HT1080 (cell line): ENCODE data around the gene TEPSIN. TPM values are rescaled to one million over a fixed set of nuclear protein-coding genes. Genes with fewer than 3 reads are reported as not detected.
"Not testable (repeated sequence)": the region's sequence is repeated elsewhere in the genome, so short reads cannot be mapped to it uniquely, and the experiment has no call there.

ENCODE experiments used
- DNase-seq: peaks from one replicate; pipeline ENCODE4 v3.0.0-alpha.2; 2015; ENCODE audit warnings: low read depth
- total RNA-seq: library from RNA; depleted of rRNA; stranded (reverse); fragments of >200 nt; shearing (Covaris generic); gene quantifications from 2 replicates; pipeline ENCODE4 v1.2.3, GENCODE V29; 2014

The TEPSIN gene
- total RNA-seq, 1 experiment from 2014 or later = 17.3 TPM

GRCh38 chr17:81237591-81238489 is 1.0 kb downstream of the TEPSIN start:
- no peak for DNase-seq

- no peak for DNase-seq
These were observed 2.1 kb downstream of the TEPSIN start for GRCh38 chr17:81236784-81237183.

- no peak for DNase-seq
These were observed 2.8 kb downstream of the TEPSIN start for GRCh38 chr17:81235822-81236740.

DNA sequence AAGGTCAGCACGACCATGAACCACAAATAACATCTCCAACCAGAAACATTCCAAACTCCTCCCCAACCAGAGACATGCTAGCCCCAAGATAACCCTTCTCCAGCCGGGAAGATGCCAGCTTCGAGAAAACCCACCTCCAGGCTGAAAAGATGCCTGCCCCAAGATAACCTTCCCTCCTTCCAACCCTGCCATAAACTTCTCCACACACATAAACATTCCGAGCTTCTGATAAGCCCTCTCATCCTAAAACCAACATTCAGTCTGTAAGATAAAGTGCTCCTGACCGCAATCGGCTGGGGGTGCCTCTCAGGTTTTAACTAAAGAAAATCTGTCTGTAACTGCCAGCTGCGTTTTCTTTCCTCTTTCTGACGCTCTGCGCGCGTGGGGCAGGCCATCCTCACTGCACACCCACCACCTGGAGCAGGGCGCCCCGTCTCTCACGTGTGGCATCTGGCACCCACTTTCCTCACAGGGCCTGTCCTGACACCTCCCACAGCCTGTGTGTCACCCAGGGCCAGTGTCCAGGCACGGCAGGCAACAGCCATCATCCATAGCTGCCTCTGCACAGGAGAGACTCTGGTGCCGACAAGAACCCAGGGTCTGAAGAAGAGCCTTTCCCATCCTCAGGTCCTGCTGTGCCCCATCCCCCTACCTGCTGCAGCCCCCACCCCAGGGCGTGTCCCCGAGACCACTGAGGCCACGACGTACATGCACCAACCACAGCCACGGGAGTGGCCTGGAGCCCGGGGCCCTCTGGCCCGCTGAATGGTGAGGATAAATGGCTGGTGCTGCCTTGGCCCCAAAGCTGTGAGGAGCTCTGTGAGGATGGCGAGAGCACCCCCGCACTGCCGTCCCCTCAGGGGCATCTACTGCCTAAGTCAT is 3.7 kb downstream of the TEPSIN start:
- DNase-seq = no peak

GRCh38 chr17:81234506-81234855 is 4.4 kb downstream of the TEPSIN start:
- no peak for DNase-seq

DNA sequence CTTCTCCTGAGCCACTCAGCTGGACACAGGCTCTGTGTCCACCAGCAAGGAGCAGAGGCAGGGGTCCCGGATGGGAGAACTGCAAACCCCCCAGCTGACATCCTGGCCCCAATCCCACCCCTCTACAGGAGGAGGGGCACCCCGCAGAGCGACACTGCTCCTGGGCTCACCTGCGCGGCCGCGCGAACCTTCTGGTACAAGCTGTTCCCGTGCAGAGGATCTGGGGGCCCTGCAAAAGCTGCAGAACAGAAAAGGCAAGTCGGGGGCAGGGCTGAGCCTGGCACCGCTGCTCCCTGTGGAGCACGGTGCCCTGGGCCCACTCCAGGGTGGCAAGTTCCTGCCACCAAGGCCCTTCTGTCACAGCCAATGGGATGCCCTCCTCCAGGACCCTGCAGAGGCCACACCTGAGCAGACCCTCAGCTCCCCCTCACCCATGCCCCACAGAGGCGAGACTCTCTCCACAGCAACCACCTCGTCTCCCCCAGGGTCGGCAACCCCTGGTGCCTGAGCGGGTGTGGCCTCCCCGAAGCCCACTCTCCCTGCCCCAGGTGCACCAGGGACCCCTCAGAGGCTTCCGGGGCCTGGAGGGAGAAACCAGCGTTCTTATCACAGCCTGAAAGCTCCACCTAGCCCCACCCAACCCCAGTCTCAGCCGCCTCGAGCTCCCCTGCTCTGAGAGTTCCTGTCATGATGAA is 4.9 kb downstream of the TEPSIN start:
- DNase-seq = no peak

GRCh38 chr17:81233316-81233715 is 5.5 kb downstream of the TEPSIN start:
- DNase-seq = no peak

GRCh38 chr17:81232616-81233241 is 6.1 kb downstream of the TEPSIN start:
- DNase-seq = no peak

DNA sequence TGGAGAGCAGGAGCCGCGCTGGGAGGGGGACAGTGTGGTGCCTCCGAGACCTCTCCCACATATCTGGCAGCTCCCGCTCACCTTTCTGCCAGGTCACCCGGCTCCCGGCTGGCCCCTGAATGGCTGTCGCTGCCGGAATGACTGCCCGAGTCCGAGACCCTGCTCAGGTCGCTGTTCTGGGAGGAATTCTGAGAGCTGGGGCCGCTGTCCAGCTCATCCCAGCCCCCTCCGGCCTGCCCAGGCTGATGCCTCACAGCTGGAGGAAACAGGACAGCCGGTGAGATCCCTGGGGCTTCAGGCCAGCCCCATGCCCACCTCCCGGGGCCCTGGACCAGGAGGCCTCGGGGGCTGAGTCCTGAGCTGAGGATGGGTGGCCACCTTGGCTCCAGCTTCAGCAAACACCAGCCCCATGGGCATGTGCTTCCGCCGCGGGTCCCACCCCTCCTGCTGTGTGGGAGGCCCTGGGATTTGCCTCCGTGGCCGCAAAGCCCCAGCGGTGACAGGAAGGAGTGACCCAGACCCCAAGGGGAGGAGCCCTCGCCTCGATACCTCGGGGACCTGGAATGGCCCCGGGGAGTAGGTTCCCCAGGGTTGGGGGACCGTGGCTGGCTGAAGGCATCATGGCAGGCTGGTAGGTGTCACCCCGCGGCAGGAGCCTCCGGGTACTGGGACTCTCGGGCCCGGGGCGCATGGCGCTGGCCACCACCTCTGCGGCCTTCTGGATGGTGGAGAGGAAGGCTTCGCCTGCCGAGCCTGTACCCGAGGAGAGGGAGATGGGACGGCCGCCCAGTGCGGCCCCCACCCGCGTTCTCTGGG is 6.9 kb downstream of the TEPSIN start:
- no peak for DNase-seq

DNA sequence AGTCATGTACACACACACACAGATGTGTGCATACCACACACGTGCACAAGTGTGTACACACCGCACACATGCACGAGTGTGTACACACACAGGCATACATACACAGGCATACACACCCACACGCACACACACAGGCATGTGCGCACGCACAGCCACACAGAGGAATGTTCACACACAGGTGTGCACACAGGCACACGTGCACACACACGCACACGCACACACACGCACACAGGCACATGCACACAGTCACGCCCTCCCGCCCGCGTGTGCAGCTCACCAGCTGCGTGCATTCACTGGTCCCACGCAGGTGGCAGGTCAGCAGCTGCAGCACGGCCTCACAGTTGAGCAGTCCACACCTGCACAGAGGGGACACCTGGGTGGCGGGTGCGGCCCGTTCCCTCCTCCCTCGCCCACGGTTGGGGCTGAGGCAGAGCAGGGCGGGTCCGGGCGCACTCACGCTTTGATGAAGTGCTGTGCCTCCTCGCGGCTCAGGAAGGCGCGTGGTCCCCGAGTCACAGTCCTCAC is 7.7 kb downstream of the TEPSIN start:
- no peak for DNase-seq

GRCh38 chr17:81230043-81230820 is 8.6 kb downstream of the TEPSIN start:
- no peak for DNase-seq

DNA sequence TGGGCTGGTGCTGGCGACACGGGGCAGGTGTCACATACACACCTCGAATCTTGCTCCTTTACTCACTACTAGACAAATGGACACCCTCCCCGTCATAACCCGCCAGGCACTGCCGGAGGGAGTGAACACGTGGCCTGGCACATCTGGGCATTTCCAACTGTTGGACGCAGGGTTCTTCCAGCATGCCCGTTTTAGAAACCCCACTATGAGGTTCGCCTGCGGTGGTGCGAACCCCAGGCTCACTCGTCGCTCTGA is 9.3 kb downstream of the TEPSIN start:
- DNase-seq = no peak

DNA sequence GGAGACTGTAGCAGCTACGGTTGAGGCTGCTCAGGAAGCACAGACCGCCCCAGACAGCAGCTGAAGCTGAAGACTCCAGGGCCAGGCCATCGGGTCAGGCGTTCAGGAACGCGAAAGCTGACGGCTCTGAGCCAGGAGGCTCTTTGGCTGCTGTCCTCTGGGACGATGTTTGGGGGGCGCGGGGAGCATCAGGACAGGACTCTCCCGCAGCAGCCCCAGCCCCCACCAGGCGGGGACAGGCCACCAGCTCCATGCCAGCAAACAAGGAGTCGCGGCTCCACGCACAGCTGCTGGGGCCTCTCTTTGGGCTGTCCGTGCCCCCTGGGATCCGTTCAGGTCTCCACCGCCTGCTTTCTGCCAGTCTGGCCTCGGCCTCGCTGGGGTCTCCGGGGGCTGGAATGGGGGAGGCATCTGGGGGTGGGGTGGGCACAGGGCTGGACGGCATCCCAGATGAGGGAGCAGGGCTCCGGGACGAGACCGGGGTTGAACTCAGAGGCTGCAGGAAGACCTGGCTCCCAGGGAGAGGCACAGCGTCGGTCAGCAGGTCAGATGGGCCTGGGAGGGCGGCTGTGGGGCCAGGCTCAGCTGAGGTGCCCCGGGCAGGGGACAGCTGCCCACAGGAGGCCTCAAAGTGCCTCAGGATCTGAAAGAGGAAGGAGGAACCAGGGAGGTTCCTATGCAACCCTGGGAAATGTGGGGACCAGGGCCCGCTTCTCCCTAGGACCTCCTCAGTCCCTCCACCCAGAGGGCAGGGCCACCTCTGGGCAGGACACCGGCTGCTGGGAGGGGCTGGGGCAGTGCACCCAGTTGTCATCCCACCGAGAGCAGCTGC is 9.8 kb downstream of the TEPSIN start:
- DNase-seq = no peak

GRCh38 chr17:81228420-81228819 is 10.4 kb downstream of the TEPSIN start:
- DNase-seq = no peak

DNA sequence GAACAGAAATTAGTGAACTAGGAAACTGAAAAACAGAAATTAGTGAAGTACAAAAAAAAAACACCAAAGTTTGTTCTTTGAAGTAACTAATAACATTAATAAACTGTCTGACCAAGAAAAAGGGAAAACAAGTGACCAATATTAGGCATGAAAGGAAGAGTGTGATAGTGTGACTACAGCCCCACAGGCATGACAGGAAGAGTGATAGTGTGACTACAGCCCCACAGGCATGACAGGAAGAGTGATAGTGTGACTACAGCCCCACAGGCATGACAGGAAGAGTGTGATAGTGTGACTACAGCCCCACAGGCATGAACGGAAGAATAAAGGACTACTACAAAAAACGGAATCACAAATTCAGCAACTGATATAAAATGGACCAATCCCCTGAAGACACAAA is 11.2 kb downstream of the TEPSIN start:
- not testable (repeated sequence) for DNase-seq

DNA sequence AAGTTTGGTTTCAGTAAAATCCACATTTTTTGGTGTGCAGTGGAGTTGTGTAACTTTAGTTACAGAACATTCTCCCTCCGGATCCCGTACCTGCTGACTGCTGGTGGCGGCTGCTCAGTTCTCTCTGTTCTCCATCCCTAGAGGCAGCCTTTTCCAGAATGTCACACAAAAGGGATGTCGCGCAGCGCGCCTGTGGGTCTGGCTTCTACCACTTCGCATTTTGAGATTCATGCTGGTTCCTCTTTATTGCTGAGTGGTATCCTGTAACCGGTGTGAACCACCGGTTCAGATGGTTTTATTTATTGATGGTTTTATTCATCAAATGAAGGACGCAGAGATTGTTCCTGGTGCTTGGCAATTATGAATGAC is 15.1 kb downstream of the TEPSIN start:
- no peak for DNase-seq

- DNase-seq = peak; percentile 95
These were observed 15.7 kb downstream of the TEPSIN start, which contains the start of gene CEP131 for GRCh38 chr17:81222906-81223761. TSS of gene CEP131 (minus strand) at chr17:81222965. CDS start at chr17:81220056, 2,909 bp downstream.
